A172 (cell line): Measurements from ENCODE around the gene CACNA1H. TPM values are rescaled to one million over a fixed set of nuclear protein-coding genes. Genes with fewer than 3 reads are reported as not detected.
"Not testable (repeated sequence)": the region's sequence is repeated elsewhere in the genome, so short reads cannot be mapped to it uniquely, and the experiment has no call there.

Experiments
- DNase-seq: peaks from one replicate; pipeline ENCODE4 v3.0.0-alpha.2; 2015; ENCODE audit warnings: low spot score
- total RNA-seq: library from RNA; depleted of rRNA; stranded (reverse); fragments of >200 nt; shearing (Covaris generic); gene quantifications from 2 replicates; pipeline ENCODE4 v1.2.3, GENCODE V29; 2014; rRNA removed

The CACNA1H gene
- total RNA-seq, 1 experiment from 2014 or later, result 3.4 TPM

DNA sequence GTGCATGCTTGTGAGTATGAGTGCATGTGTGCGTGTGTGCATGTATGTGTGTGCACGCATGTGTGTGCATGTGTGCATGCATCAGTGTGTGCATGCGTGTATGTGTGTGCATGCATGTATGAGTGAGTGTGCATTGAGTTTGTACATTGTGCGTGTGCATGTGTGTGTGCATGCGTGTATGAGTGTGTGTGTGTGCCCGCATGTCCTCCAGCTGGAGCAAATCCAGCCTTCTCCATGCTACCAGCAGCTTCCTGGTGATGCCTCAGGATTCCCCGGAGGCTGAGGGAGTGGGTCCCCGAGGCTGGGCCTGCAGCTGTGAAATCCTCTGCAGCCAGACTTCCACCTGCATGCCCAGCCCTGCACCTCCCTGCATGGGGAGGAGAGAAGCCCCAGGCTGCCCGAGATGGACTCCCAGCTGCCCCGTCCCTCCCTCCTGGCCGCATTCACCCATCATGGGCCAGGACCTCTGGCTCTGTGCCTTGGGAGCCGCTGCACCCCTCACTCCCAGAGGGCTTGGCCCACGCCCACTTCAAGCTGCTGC lies 112.3 kb downstream of the CACNA1H start:
- no peak for DNase-seq

- no peak for DNase-seq
These were observed 112.9 kb downstream of the CACNA1H start for GRCh38 chr16:1265826-1266225.

DNA sequence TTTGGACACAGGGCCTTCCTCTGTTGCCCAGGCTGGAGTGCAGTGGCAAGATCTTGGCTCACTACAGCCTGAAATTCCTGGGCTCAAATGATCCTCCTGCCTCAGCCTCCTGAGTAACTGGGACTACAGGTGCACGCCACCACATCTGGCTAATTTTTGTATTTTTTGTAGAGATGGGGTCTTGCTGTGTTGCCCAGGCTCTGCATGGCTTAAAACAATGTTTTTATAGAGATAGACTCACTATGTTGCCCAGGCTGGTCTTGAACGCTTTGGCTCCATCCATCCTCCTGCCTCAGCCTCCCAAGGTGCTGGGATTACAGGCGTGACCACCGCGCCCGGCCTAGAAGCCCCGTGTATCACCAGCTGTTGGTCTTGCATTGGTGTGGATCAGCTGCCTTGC lies 116.5 kb downstream of the CACNA1H start:
- DNase-seq, result not testable (repeated sequence)

DNA sequence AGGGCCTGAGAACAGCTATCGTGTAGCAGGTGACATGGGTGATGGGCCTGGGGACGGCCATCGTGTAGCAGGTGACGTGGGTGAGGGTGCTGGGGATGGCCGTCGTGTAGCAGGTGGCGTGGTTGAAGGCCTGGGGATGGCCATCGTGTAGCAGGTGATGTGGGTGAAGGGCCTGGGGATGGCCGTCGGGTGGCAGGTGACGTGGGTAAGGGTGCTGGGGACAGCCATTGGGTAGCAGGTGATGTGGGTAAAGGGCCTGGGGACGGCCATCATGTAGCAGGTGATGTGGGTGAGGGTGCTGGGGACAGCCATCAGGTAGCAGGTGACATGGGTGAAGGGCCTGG lies 118.4 kb downstream of the CACNA1H start:
- DNase-seq, result no peak

Other genes starting within 250 kb of the CACNA1H start
- gene LMF1, start 182.1 kb upstream of the CACNA1H start, total RNA-seq, result 14.1 and 25.1 TPM in 2 replicates
- gene SOX8, start 171.3 kb upstream of the CACNA1H start, total RNA-seq, result 0.07 and 0.14 TPM in 2 replicates
- not detected in 2 replicates for gene SSTR5, start 80.4 kb upstream of the CACNA1H start, total RNA-seq
- 2.9 TPM in 1 of 2 replicates, not detected in the other for gene C1QTNF8, start 56.9 kb upstream of the CACNA1H start, total RNA-seq
- gene TPSG1, start 72.2 kb downstream of the CACNA1H start, total RNA-seq, result 2.9 and 4.3 TPM in 2 replicates
- 1.1 TPM in 1 of 2 replicates, not detected in the other for gene TPSB2, start 77.1 kb downstream of the CACNA1H start, total RNA-seq
- 2.1 and 4.0 TPM in 2 replicates for gene TPSAB1, start 87.6 kb downstream of the CACNA1H start, total RNA-seq
- not detected in 2 replicates for gene TPSD1, start 103.0 kb downstream of the CACNA1H start, total RNA-seq
- 102 and 117 TPM in 2 replicates for gene UBE2I, start 156.5 kb downstream of the CACNA1H start, total RNA-seq
- gene BAIAP3, start 180.5 kb downstream of the CACNA1H start, total RNA-seq, result 2.4 and 10.3 TPM in 2 replicates
- gene TSR3, start 198.8 kb downstream of the CACNA1H start, total RNA-seq, result 179 TPM in 2 replicates
- 45.8 and 61.0 TPM in 2 replicates for gene GNPTG, start 198.8 kb downstream of the CACNA1H start, total RNA-seq